Non-pigmented ciliary epithelial cell (primary cell): ENCODE measurements around the gene MARCHF5.

ENCODE experiments used
- DNase-seq: peaks from one replicate; pipeline ENCODE4 v3.0.0-alpha.2; 2010; ENCODE audit warnings: low read depth

MARCHF5 gene

GRCh38 chr10:92290837-92291615, at the start of gene MARCHF5, which contains the start of gene CPEB3:
MARCHF5 (plus strand) TSS chr10:92291167; CDS start chr10:92291495, 328 bp downstream.
CPEB3 (minus strand) TSS chr10:92291078; CDS start chr10:92240350, 50,728 bp downstream.
- peak; percentile 84 for DNase-seq

DNA sequence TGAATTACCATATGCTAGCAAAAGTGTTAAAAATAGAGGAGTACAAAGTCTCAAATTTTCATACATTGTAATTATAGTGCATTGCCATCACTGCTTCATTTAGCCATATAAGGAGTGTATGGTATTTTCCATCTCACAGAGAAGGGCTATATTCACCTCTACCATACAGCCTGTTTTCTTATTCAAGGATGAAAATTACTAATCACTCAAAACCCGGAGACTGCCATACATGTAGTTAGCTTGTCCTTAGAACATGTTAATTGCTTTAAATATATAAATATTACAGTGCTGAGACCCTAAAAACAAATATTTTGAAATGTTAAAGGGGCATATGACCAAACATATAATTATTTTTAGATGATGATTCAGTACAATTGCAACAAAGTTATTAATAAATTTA, 49.5 kb upstream of the MARCHF5 start:
- DNase-seq = no peak

GRCh38 chr10:92242380-92242779, 48.6 kb upstream of the MARCHF5 start:
- no peak for DNase-seq

DNA sequence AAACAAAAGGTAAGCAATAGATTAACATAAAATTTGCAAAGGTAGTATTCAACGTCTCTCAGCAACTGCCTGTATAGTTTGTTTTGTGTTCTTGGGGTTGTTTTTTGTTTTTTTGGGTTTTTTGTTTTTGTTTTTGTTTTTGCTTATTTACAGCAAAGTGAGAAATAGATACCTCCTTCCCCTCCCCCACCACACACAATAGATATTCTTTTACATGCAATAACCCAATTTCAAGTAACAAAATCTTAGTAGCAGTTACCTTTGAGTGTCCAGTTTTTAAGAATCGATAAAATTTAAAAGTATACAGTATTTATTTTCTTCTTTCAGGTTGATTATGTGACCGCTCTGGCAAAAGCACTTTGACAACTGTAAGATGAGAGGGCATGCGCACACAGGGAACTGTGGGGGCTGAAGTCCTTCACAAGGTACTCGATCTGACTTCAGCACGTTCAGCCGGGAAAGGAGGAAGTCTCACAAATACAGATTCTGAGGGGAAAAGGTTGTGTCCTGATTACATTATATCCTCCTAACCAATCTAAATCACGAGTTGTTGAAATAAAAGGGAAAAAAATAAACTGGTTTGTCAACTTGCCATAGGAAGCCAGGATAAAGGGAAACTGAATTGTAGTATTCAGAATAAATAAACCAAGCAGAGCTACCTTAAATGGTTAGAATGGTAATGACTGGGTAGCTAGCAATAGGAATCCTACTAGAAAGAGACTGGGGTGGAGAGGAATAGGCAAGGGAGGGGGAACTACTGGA, 47.9 kb upstream of the MARCHF5 start:
- DNase-seq = no peak

DNA sequence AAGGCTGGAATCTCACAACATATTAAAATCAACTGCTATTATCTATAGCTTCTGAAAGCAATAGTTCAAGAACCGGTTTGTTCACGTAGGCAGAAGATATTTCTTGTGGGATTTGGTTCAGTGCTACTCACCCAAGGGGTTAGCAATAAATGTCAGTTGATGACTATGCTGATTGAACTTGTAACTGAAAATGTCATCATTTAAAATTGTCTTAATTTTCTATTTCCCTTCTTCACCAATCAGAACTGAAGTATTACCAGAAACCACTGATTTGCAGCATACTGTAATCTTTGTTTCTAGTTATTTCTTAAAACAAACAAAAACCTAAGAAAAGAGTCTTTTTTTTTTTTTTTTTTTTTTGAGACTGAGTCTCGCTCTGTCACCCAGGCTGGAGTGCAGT, 46.2 kb upstream of the MARCHF5 start:
- DNase-seq = no peak

- DNase-seq = no peak
Observed at GRCh38 chr10:92248566-92248965, 42.4 kb upstream of the MARCHF5 start.

- no peak for DNase-seq
Observed at GRCh38 chr10:92263396-92263795, 27.6 kb upstream of the MARCHF5 start.

DNA sequence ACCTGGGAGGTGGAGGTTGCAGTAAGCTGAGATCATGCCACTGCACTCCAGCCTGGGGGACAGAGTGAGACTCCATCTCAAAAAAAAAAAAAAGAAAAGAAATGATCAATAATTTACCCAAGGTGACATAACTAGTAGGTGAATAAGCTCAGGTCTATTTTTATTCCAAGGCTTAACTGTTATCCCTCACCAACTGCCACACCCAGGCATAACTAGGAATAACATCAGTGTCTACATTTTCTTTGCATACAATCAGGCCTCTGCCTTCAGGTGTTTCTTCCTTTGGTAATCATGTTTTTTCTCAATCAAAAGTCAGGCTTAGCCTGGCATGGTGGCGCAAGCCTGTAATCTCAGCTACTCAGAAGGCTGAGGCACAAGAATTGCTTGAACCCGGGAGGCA, 26.7 kb upstream of the MARCHF5 start:
- DNase-seq = no peak

DNA sequence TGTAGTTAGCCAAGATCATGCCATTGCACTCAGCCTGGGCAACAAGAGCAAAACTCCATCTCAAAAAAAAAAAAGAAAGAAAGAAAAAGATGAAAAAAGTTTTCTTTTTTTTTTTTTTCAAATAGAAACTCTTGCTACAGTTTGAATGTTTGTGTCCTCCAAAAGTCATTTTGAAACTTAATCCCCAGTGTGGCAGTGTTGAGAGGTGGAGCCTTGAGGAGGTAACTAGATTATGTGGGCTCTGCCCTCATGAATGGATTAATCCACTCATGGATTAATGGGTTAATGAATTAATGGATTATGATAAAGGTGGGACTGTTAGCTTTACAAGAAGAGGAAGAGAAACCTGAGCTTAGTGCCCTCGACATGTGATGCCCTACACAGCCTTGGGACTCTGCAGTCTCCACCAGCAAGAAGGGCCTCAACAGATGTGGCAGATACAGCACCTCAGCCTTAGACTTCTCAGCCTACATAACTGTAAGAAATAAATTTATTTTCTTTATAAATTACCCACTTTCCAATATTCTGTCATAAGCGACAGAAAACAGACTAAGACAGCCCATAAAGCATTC, 25.2 kb upstream of the MARCHF5 start:
- no peak for DNase-seq

DNA sequence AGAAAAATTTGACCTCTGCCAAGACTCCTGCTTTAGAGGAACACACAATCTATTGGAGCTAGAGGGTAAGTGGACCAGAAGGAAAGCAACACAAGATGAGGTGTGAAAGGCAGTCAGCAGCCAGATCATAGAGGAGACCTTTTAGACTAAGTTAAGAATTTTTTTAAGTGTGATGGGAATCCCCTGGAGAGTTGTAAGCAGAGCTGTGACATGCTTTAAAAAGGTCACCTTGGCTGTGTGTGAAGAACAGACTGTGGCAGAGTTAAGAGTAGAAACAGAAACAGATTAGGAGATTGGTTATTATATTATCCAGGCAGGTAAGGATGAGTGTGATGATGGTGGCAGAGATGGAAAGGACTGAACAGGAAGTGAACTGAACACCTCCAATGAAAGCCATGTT, 23.6 kb upstream of the MARCHF5 start:
- DNase-seq = no peak

GRCh38 chr10:92268748-92269147, 22.2 kb upstream of the MARCHF5 start:
- DNase-seq = no peak

DNA sequence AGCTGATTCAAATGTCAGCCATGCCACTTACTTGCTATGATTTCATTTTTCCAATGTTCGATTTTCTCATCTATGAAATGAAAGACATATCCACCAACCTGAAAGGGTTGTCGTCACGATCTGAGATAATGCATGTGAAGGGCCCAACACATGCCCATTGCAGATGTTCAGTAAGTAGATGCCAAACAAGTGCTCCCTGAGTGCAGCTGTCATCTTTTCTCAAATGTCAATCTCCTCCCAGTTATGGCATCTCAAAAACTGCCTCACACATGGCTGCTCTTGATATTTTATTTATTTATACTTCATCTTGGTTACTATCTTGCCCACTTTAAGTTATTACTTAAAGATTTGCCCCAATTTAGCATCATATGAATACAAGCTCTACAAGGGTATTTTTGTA, 16.9 kb upstream of the MARCHF5 start:
- DNase-seq = no peak

DNA sequence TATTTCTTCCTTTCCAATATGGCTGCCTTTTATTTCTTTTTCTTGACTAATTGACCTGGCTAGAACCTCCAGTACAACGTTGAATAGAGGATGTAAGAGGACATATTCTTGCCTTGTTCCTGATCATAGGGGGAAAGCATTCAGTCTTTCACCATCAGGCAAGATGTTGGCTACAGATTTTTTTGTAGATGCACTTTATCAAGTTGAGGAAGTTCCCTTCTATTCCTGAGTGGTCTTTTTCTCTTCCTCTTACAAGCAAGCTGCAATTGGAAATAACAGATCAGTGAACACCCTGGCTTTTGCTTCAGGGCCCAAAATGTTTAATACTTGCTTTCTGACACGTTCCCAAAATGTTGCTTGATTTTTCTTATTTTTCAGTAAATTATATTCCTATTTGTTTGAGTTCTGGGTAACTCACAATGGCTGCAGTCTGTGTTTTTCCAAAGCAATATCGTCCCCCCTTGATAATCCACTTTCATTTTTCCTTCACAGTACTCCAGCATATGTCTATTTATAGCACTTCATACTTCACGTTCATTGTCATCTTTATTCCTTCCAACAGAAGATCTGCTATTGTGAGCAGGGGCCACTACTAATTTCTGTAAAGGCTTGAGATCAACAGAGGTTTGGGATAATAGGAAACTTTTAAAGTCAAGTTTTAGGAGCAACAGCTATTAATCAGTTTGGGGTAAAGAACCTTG, 11.8 kb upstream of the MARCHF5 start:
- no peak for DNase-seq

DNA sequence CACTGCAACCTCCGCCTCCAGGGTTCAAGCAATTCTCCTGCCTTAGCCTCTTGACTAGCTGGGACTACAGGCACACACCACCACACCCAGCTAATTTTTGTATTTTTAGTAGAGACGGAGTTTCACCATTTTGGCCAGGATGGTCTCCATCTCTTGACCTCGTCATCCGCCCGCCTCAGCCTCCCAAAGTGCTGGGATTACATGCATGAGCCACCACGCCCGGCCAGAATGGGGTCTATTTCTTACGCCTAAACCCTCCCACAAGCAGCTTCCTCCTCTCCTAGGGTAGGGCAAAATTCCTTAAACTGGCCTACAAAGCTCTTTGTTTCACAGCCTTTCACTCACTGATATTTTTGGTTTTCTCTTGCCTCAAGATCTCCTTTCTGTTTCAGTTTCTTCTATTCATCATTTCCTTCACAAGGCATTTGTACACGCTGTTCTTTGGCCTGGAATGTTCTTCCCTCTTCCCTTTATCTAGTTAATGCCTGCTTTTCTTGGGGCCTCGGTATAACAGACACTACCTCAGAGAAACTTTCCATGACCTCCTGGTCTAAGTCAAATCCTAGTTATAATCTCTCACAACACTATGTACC, 6.8 kb upstream of the MARCHF5 start:
- DNase-seq = no peak

GRCh38 chr10:92290076-92290836, 711 bp upstream of the MARCHF5 start:
- no peak for DNase-seq

DNA sequence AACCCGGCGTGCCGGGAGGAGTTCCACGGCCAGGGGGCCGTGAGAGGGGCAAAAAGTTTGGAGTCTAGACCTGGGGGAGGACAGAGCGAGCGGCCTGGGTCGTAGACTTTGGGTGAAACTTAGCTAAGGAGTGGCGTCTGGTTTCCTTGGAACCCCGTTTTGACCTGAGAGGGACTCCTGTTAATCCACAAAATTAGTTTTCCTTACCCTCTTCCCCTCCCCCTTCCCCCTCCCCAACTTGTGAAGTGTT, 574 bp downstream of the MARCHF5 start:
- no peak for DNase-seq

DNA sequence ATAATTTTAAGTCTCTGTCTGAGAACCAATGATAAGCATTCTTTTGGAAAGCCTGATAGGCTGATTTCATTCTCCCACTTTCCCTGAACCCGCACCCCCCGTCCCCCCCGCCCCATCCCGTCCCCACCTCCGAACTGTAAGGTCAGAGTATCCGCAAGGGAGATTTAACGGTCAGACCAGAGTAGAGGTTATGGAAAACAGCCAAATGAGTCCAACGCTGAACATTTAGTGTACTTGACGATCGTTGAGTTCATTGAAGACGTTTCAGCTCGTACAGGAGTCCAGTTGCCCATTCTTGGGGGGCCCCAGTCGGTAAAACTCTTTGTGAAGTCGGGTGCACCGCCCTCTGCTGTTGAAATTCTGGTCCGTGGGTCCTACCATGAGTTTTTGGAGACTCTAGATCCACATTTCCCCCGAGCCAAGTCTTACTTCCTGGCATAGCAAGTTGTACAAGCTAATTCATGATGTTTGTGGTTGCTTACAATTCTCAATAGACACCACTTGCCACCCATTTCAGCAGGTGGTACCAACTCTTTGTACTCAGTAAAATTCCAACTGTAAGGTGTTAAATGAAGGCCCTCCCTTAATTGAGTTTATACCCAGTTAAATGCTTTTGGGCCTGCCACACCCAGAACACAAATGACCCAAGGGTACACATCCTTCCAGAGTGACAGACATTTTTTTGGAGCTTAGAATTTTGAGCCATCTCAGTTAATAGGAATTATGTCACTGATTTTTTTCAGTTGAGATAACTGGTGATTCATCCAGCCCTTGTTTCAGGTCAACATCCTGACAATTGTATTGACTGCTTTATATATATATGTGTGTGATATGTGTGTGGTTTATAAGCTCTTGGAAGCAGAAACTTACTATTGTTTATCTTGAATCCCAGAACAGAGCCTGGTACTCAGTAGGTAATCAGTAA, 1.2 kb downstream of the MARCHF5 start:
- DNase-seq = no peak

DNA sequence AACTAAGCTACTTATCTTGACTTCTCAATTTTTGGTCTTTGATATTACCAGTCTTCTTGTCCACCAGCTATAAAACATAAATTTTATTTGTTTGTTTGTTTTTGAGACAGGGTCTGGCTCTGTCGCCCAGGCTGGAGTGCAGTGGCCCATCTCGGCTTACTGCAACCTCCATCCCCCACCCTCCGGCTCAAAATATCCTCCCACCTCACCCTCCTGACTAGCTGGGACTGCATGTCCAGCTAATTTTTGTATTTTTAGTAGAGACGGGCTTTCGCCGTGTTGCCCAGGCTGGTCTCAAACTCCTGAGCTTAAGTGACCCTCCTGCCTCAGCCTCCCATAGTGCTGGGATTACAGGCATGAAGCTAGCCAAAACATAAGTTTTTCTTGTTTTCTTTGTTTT, 7.5 kb downstream of the MARCHF5 start:
- DNase-seq = no peak

GRCh38 chr10:92303096-92303495, 12.1 kb downstream of the MARCHF5 start:
- DNase-seq = no peak

GRCh38 chr10:92304061-92304460, 13.1 kb downstream of the MARCHF5 start:
- DNase-seq = no peak
